ENCODE data around the gene GBE1. TPM values are rescaled to one million over a fixed set of nuclear protein-coding genes. Genes with fewer than 3 reads are reported as not detected.

GBE1 gene
- polyA plus RNA-seq, 1 of the 3 experiments (the other 2 are of a cell fraction): 14.2 TPM

DNA sequence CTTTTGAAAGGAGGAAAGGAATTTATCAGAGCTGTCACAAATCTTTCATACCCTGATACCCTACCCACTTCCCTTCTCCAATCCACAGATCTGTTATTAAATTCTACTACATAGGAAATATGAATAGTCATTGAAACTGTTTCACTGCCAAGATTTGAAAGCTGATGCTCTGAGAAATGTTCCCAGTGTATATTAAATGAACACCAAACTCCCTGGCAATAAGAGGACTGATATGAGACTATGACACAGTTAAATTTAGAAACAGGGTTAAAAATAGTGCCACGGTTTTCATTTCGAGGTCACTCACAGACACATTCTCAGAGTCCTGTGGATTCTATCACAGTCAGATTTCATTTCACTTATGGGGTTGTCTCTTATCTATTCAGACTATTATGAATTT, 27.2 kb upstream of the GBE1 start (continued):
- TF ChIP-seq, protein P1, sequence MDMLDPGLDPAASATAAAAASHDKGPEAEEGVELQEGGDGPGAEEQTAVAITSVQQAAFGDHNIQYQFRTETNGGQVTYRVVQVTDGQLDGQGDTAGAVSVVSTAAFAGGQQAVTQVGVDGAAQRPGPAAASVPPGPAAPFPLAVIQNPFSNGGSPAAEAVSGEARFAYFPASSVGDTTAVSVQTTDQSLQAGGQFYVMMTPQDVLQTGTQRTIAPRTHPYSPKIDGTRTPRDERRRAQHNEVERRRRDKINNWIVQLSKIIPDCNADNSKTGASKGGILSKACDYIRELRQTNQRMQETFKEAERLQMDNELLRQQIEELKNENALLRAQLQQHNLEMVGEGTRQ (IDR thresholded peaks at IDR 0.05; ENCODE audit: borderline replicate concordance, low read depth, low read length): no peak
- TF ChIP-seq FOXM1 (IDR thresholded peaks at IDR 0.05; ENCODE audit: low read depth): no peak
- no peak for TF ChIP-seq GATA2 (CRISPR knock-in tag; IDR thresholded peaks at IDR 0.05)
- TF ChIP-seq, protein P2, sequence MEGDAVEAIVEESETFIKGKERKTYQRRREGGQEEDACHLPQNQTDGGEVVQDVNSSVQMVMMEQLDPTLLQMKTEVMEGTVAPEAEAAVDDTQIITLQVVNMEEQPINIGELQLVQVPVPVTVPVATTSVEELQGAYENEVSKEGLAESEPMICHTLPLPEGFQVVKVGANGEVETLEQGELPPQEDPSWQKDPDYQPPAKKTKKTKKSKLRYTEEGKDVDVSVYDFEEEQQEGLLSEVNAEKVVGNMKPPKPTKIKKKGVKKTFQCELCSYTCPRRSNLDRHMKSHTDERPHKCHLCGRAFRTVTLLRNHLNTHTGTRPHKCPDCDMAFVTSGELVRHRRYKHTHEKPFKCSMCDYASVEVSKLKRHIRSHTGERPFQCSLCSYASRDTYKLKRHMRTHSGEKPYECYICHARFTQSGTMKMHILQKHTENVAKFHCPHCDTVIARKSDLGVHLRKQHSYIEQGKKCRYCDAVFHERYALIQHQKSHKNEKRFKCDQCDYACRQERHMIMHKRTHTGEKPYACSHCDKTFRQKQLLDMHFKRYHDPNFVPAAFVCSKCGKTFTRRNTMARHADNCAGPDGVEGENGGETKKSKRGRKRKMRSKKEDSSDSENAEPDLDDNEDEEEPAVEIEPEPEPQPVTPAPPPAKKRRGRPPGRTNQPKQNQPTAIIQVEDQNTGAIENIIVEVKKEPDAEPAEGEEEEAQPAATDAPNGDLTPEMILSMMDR (IDR thresholded peaks at IDR 0.05): no peak

DNA sequence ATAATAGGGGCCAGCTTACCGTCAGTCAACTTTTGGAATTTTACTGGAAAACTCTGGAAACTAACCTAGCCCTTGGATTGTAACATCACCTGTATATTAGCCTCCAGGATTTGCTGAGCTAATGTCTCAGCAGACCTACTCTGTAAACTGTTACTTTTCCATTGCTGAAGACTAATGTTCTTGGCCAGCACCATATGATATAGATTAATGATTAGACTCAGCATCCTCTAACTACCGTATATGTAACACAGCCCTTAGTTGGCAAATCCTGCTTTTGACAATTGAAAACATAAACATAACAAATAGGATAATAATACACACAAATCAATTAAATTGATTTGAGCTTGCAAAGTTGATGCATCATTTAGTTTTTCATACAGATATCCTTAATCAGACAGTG, 26.6 kb upstream of the GBE1 start:
- TF ChIP-seq JUND (IDR thresholded peaks at IDR 0.05): no peak
- TF ChIP-seq EZH2phosphoT487 (IDR thresholded peaks at IDR 0.05; ENCODE audit: borderline replicate concordance, low read depth): no peak
- TF ChIP-seq SMC3 (IDR thresholded peaks at IDR 0.05; ENCODE audit: low read depth, low read length): no peak
- no peak for TF ChIP-seq FOXM1 (IDR thresholded peaks at IDR 0.05; ENCODE audit: low read depth)
- TF ChIP-seq, protein P3, sequence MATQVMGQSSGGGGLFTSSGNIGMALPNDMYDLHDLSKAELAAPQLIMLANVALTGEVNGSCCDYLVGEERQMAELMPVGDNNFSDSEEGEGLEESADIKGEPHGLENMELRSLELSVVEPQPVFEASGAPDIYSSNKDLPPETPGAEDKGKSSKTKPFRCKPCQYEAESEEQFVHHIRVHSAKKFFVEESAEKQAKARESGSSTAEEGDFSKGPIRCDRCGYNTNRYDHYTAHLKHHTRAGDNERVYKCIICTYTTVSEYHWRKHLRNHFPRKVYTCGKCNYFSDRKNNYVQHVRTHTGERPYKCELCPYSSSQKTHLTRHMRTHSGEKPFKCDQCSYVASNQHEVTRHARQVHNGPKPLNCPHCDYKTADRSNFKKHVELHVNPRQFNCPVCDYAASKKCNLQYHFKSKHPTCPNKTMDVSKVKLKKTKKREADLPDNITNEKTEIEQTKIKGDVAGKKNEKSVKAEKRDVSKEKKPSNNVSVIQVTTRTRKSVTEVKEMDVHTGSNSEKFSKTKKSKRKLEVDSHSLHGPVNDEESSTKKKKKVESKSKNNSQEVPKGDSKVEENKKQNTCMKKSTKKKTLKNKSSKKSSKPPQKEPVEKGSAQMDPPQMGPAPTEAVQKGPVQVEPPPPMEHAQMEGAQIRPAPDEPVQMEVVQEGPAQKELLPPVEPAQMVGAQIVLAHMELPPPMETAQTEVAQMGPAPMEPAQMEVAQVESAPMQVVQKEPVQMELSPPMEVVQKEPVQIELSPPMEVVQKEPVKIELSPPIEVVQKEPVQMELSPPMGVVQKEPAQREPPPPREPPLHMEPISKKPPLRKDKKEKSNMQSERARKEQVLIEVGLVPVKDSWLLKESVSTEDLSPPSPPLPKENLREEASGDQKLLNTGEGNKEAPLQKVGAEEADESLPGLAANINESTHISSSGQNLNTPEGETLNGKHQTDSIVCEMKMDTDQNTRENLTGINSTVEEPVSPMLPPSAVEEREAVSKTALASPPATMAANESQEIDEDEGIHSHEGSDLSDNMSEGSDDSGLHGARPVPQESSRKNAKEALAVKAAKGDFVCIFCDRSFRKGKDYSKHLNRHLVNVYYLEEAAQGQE (IDR thresholded peaks at IDR 0.05; ENCODE audit: low read depth, low read length): no peak
- TF ChIP-seq NFIC (IDR thresholded peaks at IDR 0.05; ENCODE audit: borderline replicate concordance): no peak
- no peak for TF ChIP-seq ELF1 (IDR thresholded peaks at IDR 0.05)
- TF ChIP-seq RCOR1 (IDR thresholded peaks at IDR 0.05; ENCODE audit: low read length): no peak
- TF ChIP-seq, protein P4, sequence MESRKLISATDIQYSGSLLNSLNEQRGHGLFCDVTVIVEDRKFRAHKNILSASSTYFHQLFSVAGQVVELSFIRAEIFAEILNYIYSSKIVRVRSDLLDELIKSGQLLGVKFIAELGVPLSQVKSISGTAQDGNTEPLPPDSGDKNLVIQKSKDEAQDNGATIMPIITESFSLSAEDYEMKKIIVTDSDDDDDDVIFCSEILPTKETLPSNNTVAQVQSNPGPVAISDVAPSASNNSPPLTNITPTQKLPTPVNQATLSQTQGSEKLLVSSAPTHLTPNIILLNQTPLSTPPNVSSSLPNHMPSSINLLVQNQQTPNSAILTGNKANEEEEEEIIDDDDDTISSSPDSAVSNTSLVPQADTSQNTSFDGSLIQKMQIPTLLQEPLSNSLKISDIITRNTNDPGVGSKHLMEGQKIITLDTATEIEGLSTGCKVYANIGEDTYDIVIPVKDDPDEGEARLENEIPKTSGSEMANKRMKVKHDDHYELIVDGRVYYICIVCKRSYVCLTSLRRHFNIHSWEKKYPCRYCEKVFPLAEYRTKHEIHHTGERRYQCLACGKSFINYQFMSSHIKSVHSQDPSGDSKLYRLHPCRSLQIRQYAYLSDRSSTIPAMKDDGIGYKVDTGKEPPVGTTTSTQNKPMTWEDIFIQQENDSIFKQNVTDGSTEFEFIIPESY (IDR thresholded peaks at IDR 0.05; ENCODE audit: borderline replicate concordance, low read depth): no peak
- TF ChIP-seq MEF2A (IDR thresholded peaks at IDR 0.05; ENCODE audit: borderline replicate concordance, low read depth): no peak
- no peak for TF ChIP-seq MXI1 (IDR thresholded peaks at IDR 0.05; ENCODE audit: low read depth, low read length)
- Histone ChIP-seq H3K9me3 (no peaks in the 10 kb centered on the region), H3K27me3 (ENCODE audit: insufficient read depth) (no peaks in the 10 kb centered on the region), H3K9ac (no peak overlapping the region), H3K4me1 (ENCODE audit: control insufficient read depth in 1 of 2, insufficient read depth in 2 of 2, low read depth in 1 of 2, low read length in 1 of 2) (no peaks in the 10 kb centered on the region), H3K9me2 (no peaks in the 10 kb centered on the region), H3K4me2 (no peak overlapping the region), H3F3A (replicated peaks; ENCODE audit: insufficient read depth) (no peaks in the 10 kb centered on the region), H3K79me2 (ENCODE audit: insufficient read depth) (no peaks in the 10 kb centered on the region), H2AFZ (ENCODE audit: low read depth) (no peak overlapping the region), H4K20me1 (ENCODE audit: insufficient read depth) (no peaks in the 10 kb centered on the region), H3K27ac (ENCODE audit: low read depth in 2 of 2, low read length in 1 of 2) (no peak overlapping the region), H3K36me3 (replicated peaks in 1 of 2; ENCODE audit: control insufficient read depth in 1 of 2, insufficient read depth in 2 of 2, low read length in 1 of 2) (no peaks in the 10 kb centered on the region), H3K4me3 (ENCODE audit: low read depth in 2 of 2, low read length in 1 of 2) (no peak overlapping the region)
- 82% methylated on average over 2 of the region's 2 CpGs for whole genome bisulfite sequencing (ENCODE audit: low lambda C conversion rate)
- CTCF ChIA-PET: no interaction called here
- POLR2A ChIA-PET: no interaction called here
- DNase-seq: no peak
